Suprapubic skin (tissue), 3 donors: ENCODE data around the gene SLC25A29.

Source experiments
- EP300 ChIP-seq: sonication (generic); formaldehyde crosslinking; IDR thresholded peaks from one replicate; pipeline ENCODE4 v1.6.1; 2017; ENCODE audit warnings: antibody characterized with exemption
- POLR2A ChIP-seq, 2 donors: fragments of 450-650 bp; IDR thresholded peaks; one replicate each; pipeline ENCODE4 v1.6.1; 2017; ENCODE audit warnings: antibody characterized with exemption in 2 of 2, mild to moderate bottlenecking in 2 of 2, moderate library complexity in 2 of 2
- TF ChIP-seq, protein P1 (sequence below), 2 donors: fragments of 200-600 bp in 1 of 2; fragments of 450-650 bp in 1 of 2; sonication (generic) in 1 of 2; IDR thresholded peaks; one replicate each; pipeline ENCODE4 v1.5.1; 2016 to 2019; ENCODE audit warnings: antibody characterized with exemption in 2 of 2, mild to moderate bottlenecking in 1 of 2, moderate library complexity in 1 of 2

DNA sequence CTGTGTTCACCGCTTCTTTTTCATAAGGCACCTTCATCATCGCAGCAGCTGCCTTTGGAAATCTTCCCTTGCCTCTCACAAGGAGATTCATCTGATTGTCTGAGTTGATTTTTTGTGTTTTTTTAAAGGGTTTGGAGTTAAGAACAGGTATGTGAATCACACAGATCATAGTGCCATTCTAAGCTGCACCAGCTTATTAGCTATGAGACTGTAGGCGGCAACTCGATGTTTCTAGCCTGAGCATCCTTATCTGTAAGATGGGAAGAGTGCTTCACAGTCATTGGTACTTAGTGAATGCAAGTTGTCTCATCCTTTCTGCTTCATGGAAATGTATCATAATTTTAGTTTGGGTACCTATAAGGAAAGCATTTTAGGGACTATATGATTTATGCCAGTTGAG lies 32.0 kb downstream of the SLC25A29 start:
- TF ChIP-seq, protein P1, sequence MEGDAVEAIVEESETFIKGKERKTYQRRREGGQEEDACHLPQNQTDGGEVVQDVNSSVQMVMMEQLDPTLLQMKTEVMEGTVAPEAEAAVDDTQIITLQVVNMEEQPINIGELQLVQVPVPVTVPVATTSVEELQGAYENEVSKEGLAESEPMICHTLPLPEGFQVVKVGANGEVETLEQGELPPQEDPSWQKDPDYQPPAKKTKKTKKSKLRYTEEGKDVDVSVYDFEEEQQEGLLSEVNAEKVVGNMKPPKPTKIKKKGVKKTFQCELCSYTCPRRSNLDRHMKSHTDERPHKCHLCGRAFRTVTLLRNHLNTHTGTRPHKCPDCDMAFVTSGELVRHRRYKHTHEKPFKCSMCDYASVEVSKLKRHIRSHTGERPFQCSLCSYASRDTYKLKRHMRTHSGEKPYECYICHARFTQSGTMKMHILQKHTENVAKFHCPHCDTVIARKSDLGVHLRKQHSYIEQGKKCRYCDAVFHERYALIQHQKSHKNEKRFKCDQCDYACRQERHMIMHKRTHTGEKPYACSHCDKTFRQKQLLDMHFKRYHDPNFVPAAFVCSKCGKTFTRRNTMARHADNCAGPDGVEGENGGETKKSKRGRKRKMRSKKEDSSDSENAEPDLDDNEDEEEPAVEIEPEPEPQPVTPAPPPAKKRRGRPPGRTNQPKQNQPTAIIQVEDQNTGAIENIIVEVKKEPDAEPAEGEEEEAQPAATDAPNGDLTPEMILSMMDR (IDR thresholded peaks at IDR 0.05), result no peak
- no peak for TF ChIP-seq EP300
- TF ChIP-seq POLR2A (IDR thresholded peaks at IDR 0.05), result no peak
